C4-2B (cell line): Measurements from ENCODE around the gene SAMM50.

Experiments
- H3K27ac ChIP-seq: fragments of 450-650 bp; 2 replicates; pipeline ENCODE4 v1.5.1; 2017
- ZFX ChIP-seq: fragments of 450-650 bp; IDR thresholded peaks from 2 replicates; pipeline ENCODE4 v1.6.1; 2017
- TF ChIP-seq, protein P1 (sequence below): fragments of 450-650 bp; conservative IDR thresholded peaks from 2 replicates; pipeline ENCODE4 v1.5.1; 2017; ENCODE audit warnings: mild to moderate bottlenecking

SAMM50 gene

DNA sequence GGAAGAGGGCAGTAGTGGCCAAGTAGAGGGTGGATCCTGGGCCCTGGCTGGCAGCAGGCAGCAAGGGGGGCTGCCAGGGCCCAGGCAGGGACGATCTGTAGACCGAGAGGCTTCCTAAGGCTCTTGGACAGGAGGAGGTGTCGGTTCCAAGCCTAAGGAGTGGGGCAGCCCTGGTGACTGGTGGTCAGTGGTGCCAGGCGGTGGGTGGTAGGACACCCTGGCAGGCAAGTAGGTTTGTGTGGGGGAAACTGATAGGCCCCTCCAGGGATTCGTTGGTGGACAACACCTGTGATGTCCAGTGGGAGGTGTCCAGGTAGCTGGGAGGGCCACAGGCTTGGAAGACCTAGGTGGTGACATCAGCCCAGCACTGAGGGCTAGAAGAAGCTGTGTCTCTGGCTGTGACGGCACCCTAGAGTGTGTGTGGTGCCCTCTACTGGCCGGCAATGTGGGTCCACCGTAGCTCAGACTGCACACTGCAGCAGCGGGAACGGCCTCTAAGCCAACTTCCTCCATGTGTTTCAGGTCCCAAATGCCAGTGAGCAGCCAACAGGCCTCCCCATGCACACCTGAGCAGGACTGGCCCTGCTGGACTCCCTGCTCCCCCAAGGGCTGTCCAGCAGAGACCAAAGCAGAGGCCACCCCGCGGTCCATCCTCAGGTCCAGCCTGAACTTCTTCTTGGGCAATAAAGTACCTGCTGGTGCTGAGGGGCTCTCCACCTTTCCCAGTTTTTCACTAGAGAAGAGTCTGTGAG is 9.4 kb upstream of the SAMM50 start:
- no peak for TF ChIP-seq ZFX
- TF ChIP-seq, protein P1, sequence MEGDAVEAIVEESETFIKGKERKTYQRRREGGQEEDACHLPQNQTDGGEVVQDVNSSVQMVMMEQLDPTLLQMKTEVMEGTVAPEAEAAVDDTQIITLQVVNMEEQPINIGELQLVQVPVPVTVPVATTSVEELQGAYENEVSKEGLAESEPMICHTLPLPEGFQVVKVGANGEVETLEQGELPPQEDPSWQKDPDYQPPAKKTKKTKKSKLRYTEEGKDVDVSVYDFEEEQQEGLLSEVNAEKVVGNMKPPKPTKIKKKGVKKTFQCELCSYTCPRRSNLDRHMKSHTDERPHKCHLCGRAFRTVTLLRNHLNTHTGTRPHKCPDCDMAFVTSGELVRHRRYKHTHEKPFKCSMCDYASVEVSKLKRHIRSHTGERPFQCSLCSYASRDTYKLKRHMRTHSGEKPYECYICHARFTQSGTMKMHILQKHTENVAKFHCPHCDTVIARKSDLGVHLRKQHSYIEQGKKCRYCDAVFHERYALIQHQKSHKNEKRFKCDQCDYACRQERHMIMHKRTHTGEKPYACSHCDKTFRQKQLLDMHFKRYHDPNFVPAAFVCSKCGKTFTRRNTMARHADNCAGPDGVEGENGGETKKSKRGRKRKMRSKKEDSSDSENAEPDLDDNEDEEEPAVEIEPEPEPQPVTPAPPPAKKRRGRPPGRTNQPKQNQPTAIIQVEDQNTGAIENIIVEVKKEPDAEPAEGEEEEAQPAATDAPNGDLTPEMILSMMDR, result peak; percentile 89

DNA sequence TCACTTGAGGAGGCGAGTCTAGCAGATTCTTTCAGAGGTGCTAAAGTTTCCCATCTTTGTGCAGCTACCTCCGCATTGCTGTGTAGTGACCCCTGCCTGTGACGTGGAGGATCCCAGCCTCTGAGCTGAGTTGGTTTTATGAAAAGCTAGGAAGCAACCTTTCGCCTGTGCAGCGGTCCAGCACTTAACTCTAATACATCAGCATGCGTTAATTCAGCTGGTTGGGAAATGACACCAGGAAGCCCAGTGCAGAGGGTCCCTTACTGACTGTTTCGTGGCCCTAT is 8.9 kb upstream of the SAMM50 start:
- no peak for TF ChIP-seq ZFX
- TF ChIP-seq, protein P1, result peak; percentile 13; the same call in 1 of the 2 replicates
- no peak overlapping the region for H3K27ac ChIP-seq

More for the DNA sequence above, 9.4 kb upstream of the SAMM50 start:
- H3K27ac ChIP-seq, result no peak overlapping the region

DNA sequence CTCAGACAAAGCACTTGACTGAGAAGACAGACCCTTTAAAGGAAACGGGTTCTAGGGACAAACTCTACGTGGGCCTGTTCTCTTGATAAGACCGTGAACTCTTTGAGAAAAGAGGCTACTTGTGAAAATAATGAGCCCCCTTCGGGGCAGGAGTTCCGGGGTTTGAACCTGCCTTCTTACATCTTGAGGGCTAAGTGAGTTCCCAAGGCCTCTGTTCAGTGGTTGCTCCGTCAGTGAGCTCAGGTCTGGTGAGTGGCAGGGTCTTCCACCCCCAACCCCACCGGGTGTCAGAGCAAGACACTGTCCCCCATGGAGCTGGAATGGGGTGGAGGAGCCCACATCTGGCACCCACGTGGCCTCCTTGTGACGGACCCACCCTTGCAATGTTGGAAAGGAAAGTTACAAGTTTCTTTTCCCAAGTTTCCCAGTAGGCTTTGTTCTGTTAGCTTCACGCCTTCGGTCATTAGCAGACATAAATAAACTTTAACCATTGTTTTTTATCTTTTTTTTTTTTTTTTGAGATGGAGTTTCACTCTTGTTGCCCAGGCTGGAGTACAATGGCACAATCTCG is 6.3 kb upstream of the SAMM50 start:
- TF ChIP-seq, protein P1, result no peak
- TF ChIP-seq ZFX, result no peak
- no peak overlapping the region for H3K27ac ChIP-seq

DNA sequence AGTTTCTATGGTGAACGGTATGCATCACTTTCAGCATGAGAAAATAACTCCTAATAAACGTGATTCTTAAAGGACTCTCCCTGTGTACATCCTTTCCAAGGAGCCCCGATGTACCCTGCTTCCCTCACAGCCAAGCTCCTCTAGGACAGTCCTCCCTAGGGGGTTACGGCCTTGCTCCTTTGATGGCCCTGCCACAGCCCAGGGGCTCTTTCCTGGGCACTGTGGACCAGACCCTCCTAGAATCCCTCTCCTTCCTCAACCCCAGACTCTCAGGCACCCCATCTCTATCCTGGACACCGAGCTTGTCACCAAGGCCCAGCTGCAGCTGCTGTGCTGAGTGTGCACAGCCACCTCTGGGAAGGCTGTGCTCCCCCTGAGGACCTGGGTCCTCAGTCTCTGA is 3.9 kb upstream of the SAMM50 start:
- no peak overlapping the region for H3K27ac ChIP-seq
- TF ChIP-seq ZFX, result no peak
- TF ChIP-seq, protein P1, result no peak

DNA sequence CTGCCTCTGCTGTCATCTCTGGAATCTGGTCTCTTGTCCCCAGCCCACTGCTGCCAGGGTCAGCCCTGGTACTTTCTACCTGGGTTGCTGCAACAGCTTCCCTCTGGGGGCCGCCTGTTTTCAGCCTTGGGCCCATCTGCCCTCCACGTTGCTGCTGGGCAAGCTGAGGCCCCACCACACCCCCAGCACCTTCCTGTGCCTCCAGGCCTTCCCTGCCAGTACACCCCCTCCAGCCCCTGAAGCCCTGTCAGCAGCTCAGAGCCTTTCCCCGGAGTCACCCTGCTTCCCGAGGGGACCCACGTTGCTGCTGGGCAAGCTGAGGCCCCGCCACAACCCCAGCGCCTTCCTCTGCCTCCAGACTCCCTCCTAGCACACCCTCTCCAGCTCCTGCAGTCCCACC is 3.3 kb upstream of the SAMM50 start:
- H3K27ac ChIP-seq, result no peak overlapping the region
- no peak for TF ChIP-seq ZFX
- TF ChIP-seq, protein P1, result no peak

DNA sequence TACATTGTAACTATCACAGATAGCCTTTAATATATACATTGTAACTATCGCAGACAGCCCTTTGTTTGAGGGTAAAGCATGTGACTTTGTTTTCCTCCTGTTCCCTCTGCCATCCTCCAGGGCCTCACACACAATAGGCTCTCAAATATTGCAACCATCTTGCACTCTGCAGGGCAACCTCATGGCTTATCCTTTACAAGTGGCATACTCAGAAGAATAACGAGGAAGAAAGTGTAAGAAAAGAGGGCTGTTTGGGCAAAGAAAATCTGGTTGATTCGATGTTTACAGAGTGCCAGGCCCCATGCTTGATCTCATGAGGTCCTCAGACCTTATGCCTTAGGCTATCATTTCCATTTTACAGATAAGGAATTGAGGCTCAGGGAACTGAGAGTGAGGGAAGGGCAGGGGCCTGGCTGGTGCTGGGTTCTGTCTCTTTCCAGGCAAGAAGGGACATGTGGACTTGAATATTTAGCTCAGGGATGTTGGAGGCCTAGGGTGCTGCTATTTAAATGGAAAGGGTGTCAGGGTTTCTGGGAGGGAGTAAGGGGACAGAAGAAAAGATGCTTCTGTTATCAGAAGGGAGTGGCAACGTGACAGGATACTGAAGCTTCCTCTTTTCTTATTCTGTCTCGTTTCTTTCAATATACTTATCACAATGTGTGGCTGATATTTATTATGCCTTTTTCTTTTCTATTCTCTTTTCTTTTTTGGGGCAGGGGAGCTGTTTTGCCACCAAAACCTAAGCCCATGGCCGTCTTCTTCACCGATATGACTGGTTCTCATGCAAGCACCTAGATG is 1.1 kb upstream of the SAMM50 start:
- H3K27ac ChIP-seq, result peak overlapping the region; percentile 94
- no peak for TF ChIP-seq ZFX

DNA sequence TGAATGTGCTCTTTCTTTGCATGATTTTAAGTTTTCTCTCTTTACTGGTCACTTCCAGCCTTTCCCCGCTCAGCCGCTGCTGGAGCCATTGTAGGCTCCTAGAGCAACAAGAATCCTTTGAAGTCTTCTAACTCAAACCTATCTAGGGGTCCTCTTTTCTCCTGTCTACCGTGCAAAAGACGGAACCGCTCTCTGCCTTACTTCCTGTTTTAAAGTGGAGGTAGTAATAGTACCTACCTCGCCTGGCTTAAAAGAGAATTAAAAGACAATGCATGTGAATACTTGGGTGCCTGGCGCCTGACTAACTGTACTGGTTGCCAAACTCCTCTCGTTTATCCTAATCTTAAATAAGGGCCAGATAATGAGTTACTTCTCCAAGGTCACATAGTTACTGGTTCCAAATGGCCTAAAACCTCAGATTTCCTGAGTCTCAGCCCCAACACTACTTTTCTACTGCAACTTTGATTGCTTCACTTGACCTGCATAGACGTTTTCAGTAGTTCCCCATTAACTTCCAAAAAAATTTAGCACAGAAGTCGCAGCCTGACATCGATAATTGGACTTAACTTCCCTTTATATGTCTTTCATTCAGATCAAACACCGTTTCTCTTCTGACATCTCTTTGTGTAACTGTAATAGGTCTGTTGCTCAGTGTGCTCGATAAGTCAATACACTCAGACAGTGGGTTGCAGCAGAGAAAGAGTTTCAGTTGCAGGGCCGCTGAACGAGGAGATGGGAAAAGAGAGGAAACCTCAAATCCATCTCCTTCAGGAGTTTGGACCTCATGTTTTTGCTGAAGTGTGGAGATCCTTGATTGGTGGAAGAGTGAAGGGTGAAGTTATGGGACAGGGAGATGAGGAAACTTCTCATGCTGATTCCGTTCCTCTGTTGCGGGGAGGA is 891 bp downstream of the SAMM50 start:
- peak overlapping the region; percentile 94 for H3K27ac ChIP-seq

More for the DNA sequence above, 891 bp downstream of the SAMM50 start:
- TF ChIP-seq, protein P1, result no peak
- no peak for TF ChIP-seq ZFX
